Gastrocnemius medialis (tissue), 4 donors: Measurements from ENCODE around the gene LRSAM1. TPM values are rescaled to one million over a fixed set of nuclear protein-coding genes. Genes with fewer than 3 reads are reported as not detected.

Experiments used
- ATAC-seq, 2 donors: fragments of 150-250 bp; one replicate each; pipeline ENCODE4 v1.9.1; 2016
- DNase-seq, 2 donors: peaks; one replicate each; pipeline ENCODE4 v3.0.0-alpha.2; 2019
- H3K27ac ChIP-seq, 4 donors: fragments of 200-600 bp; sonication (generic); 1 replicate in 1 of 4; 2 replicates in 3 of 4; pipeline ENCODE4 v1.5.1; 2016 to 2018; ENCODE audit warnings: mild to moderate bottlenecking in 2 of 4, moderate library complexity in 1 of 4
- H3K27me3 ChIP-seq, 3 donors: fragments of 200-600 bp; sonication (generic) in 2 of 3; 1 replicate in 1 of 3; 2 replicates in 2 of 3; pipeline versions ENCODE4 v1.5.1 to v1.6.0; 2016 to 2019; ENCODE audit warnings: mild to moderate bottlenecking in 1 of 3, moderate library complexity in 1 of 3
- H3K36me3 ChIP-seq, 2 donors: fragments of 200-600 bp; sonication (generic) in 1 of 2; one replicate each; pipeline ENCODE4 v1.5.1; 2017 to 2018
- H3K4me1 ChIP-seq, 2 donors: fragments of 200-600 bp; sonication (generic) in 1 of 2; one replicate each; pipeline ENCODE4 v1.5.1; 2016 to 2017; ENCODE audit warnings: mild to moderate bottlenecking in 2 of 2
- H3K4me3 ChIP-seq, 4 donors: fragments of 200-600 bp; sonication (generic) in 3 of 4; 1 replicate in 1 of 4; 2 replicates in 3 of 4; pipeline ENCODE4 v1.5.1; 2016 to 2019; ENCODE audit warnings: mild to moderate bottlenecking in 2 of 4
- H3K9me3 ChIP-seq, 3 donors: fragments of 200-600 bp; sonication (generic) in 2 of 3; 1 replicate in 1 of 3; 2 replicates in 2 of 3; pipeline ENCODE4 v1.5.1; 2016 to 2019
- POLR2A ChIP-seq, 2 donors: fragments of 450-650 bp; IDR thresholded peaks; one replicate each; pipeline ENCODE4 v1.6.1; 2017; ENCODE audit warnings: antibody characterized with exemption in 2 of 2, mild to moderate bottlenecking in 2 of 2, moderate library complexity in 2 of 2
- in situ Hi-C, 4 donors: fragments of 200-750 bp; cut with MboI; loops; one replicate each; pipeline versions ENCODE4 v1.15.0 to v1.8.0; 2017; ENCODE audit warnings: low sequenced_read_pairs in 4 of 4
- intact Hi-C: fragments of 100-400 bp; cut with DNase I; formaldehyde crosslinking; loops from one replicate; pipeline ENCODE4 v1.15.1; 2023; ENCODE audit warnings: low total_unique reads
- total RNA-seq, 4 donors: library from RNA; depleted of rRNA; stranded (reverse); fragments of >200 nt; gene quantifications; one replicate each; pipeline versions ENCODE4 v1.1.0 to v1.2.3, GENCODE V29; 2016
- TF ChIP-seq, protein P1 (sequence below), 5 experiments: fragments of 450-650 bp in 3 of 5; fragments of 200-600 bp in 2 of 5; sonication (generic) in 2 of 5; IDR thresholded peaks in 4 of 5; conservative IDR thresholded peaks in 1 of 5; 1 replicate in 4 of 5; 2 replicates in 1 of 5; pipeline ENCODE4 v1.5.1; 2016 to 2019; ENCODE audit warnings: antibody characterized with exemption in 5 of 5, mild to moderate bottlenecking in 3 of 5, moderate library complexity in 3 of 5

The LRSAM1 gene
- total RNA-seq, 4 donors from 2014 or later = 10.2 to 17.3 (median 16.1) TPM

GRCh38 chr9:127497656-127498290 lies 46.5 kb downstream of the LRSAM1 start:
- no peak overlapping the region for H3K4me3 ChIP-seq
- H3K27me3 ChIP-seq = no peaks in the 10 kb centered on the region
- intact Hi-C loops (no loop called here), in situ Hi-C loops (loop anchor here in 1 of 4 donors (10.0 kb wide), 1 partner anchor 227 kb away; no protein-coding TSS in a partner anchor)
- no peaks in the 10 kb centered on the region for H3K4me1 ChIP-seq
- H3K36me3 ChIP-seq = peaks cover 0 to 60% of the 10 kb centered on the region in 2 donors
- no peak for TF ChIP-seq POLR2A (IDR thresholded peaks at IDR 0.05)
- TF ChIP-seq, protein P1, sequence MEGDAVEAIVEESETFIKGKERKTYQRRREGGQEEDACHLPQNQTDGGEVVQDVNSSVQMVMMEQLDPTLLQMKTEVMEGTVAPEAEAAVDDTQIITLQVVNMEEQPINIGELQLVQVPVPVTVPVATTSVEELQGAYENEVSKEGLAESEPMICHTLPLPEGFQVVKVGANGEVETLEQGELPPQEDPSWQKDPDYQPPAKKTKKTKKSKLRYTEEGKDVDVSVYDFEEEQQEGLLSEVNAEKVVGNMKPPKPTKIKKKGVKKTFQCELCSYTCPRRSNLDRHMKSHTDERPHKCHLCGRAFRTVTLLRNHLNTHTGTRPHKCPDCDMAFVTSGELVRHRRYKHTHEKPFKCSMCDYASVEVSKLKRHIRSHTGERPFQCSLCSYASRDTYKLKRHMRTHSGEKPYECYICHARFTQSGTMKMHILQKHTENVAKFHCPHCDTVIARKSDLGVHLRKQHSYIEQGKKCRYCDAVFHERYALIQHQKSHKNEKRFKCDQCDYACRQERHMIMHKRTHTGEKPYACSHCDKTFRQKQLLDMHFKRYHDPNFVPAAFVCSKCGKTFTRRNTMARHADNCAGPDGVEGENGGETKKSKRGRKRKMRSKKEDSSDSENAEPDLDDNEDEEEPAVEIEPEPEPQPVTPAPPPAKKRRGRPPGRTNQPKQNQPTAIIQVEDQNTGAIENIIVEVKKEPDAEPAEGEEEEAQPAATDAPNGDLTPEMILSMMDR (IDR thresholded peaks at IDR 0.05 in 4 of 5, conservative IDR thresholded peaks at IDR 0.05 in 1 of 5) = no peak
- H3K9me3 ChIP-seq = no peaks in the 10 kb centered on the region
- H3K27ac ChIP-seq = no peak overlapping the region
- DNase-seq = no peak
- no peak for ATAC-seq

- Histone ChIP-seq H3K4me3 (no peak overlapping the region), H3K27me3 (no peaks in the 10 kb centered on the region), H3K9me3 (no peaks in the 10 kb centered on the region), H3K27ac (no peak overlapping the region), H3K36me3 (peaks cover 0 to 55% of the 10 kb centered on the region in 2 donors), H3K4me1 (no peaks in the 10 kb centered on the region)
- DNase-seq = no peak
- no peak for ATAC-seq
- intact Hi-C loops = no loop called here
- in situ Hi-C loops = loop anchor here in 1 of 4 donors (10.0 kb wide), 1 partner anchor 227 kb away; no protein-coding TSS in a partner anchor
- no peak for TF ChIP-seq POLR2A (IDR thresholded peaks at IDR 0.05)
- TF ChIP-seq, protein P1 (IDR thresholded peaks at IDR 0.05 in 4 of 5, conservative IDR thresholded peaks at IDR 0.05 in 1 of 5) = no peak
These were observed 47.0 kb downstream of the LRSAM1 start for GRCh38 chr9:127498298-127498697.

GRCh38 chr9:127500399-127500798 lies 49.1 kb downstream of the LRSAM1 start:
- in situ Hi-C loops = loop anchor here in 3 of 4 donors (5.0 to 10.0 kb wide), 2 partner anchors 87 to 234 kb away; partner anchors contain the start of gene TOR2A (in 1 of the 3)
- Histone ChIP-seq H3K36me3 (peaks cover 0 to 37% of the 10 kb centered on the region in 2 donors), H3K9me3 (no peaks in the 10 kb centered on the region), H3K27me3 (no peaks in the 10 kb centered on the region), H3K27ac (no peak overlapping the region), H3K4me1 (no peaks in the 10 kb centered on the region), H3K4me3 (no peak overlapping the region)
- ATAC-seq (no peak), DNase-seq (no peak)
- TF ChIP-seq POLR2A (IDR thresholded peaks at IDR 0.05) = no peak
- TF ChIP-seq, protein P1 (IDR thresholded peaks at IDR 0.05 in 4 of 5, conservative IDR thresholded peaks at IDR 0.05 in 1 of 5) = no peak
- intact Hi-C loops = loop anchor here (10.0 kb wide), 1 partner anchor 424 kb away; no protein-coding TSS in a partner anchor

- in situ Hi-C loops (loop anchor here in 3 of 4 donors (5.0 to 10.0 kb wide), 2 partner anchors 86 to 234 kb away; partner anchors contain the start of gene TOR2A (in 1 of the 3)), intact Hi-C loops (loop anchor here (10.0 kb wide), 1 partner anchor 424 kb away; no protein-coding TSS in a partner anchor)
- Histone ChIP-seq H3K9me3 (no peaks in the 10 kb centered on the region), H3K36me3 (peaks cover 0 to 32% of the 10 kb centered on the region in 2 donors), H3K4me1 (no peaks in the 10 kb centered on the region), H3K27me3 (no peaks in the 10 kb centered on the region), H3K4me3 (no peak overlapping the region), H3K27ac (no peak overlapping the region)
- ATAC-seq (no peak), DNase-seq (no peak)
- TF ChIP-seq, protein P1 (IDR thresholded peaks at IDR 0.05 in 4 of 5, conservative IDR thresholded peaks at IDR 0.05 in 1 of 5) = no peak
- TF ChIP-seq POLR2A (IDR thresholded peaks at IDR 0.05) = no peak
These were observed 49.6 kb downstream of the LRSAM1 start for GRCh38 chr9:127500862-127501261.
